Vagina (tissue), 2 donors: ENCODE measurements around the gene ACBD3. TPM values are rescaled to one million over a fixed set of nuclear protein-coding genes. Genes with fewer than 3 reads are reported as not detected.

ENCODE experiments used
- DNase-seq, 2 donors: peaks; one replicate each; pipeline ENCODE4 v3.0.0-alpha.2; 2017; ENCODE audit errors: extremely low spot score in 2 of 2
- H3K27ac ChIP-seq: fragments of 200-600 bp; sonication (generic); one replicate; pipeline ENCODE4 v1.5.1; 2019
- H3K27me3 ChIP-seq: fragments of 200-600 bp; sonication (generic); one replicate; pipeline ENCODE4 v1.5.1; 2019
- H3K36me3 ChIP-seq, 2 donors: fragments of 200-600 bp; sonication (generic); one replicate each; pipeline ENCODE4 v1.5.1; 2017 to 2019
- H3K4me1 ChIP-seq: fragments of 200-600 bp; sonication (generic); one replicate; pipeline ENCODE4 v1.5.1; 2019
- H3K4me3 ChIP-seq, 2 donors: fragments of 200-600 bp; sonication (generic); 1 replicate in 1 of 2; 2 replicates in 1 of 2; pipeline ENCODE4 v1.5.1; 2016 to 2019
- H3K9me3 ChIP-seq: fragments of 200-600 bp; sonication (generic); one replicate; pipeline ENCODE4 v1.5.1; 2019
- POLR2A ChIP-seq, 2 donors: fragments of 450-650 bp; IDR thresholded peaks; one replicate each; pipeline ENCODE4 v1.6.1; 2017; ENCODE audit warnings: antibody characterized with exemption in 2 of 2, mild to moderate bottlenecking in 2 of 2, moderate library complexity in 2 of 2
- POLR2AphosphoS5 ChIP-seq, 2 donors: sonication (generic); formaldehyde crosslinking; IDR thresholded peaks; one replicate each; pipeline ENCODE4 v1.9.0; 2017; ENCODE audit warnings: antibody characterized with exemption in 2 of 2, mild to moderate bottlenecking in 2 of 2, low read depth in 1 of 2; ENCODE audit not compliant: insufficient read depth in 1 of 2
- intact Hi-C: fragments of 100-400 bp; cut with DNase I; formaldehyde crosslinking; loops from one replicate; pipeline ENCODE4 v1.15.1; 2023
- total RNA-seq: library from RNA; depleted of rRNA; stranded (reverse); fragments of >200 nt; gene quantifications from one replicate; pipeline ENCODE4 v1.2.3, GENCODE V29; 2016
- TF ChIP-seq, protein P1 (sequence below), 3 experiments: fragments of 450-650 bp in 2 of 3; fragments of 200-600 bp in 1 of 3; sonication (generic) in 1 of 3; IDR thresholded peaks; one replicate each; pipeline ENCODE4 v1.5.1; 2017 to 2019; ENCODE audit warnings: antibody characterized with exemption in 3 of 3, mild to moderate bottlenecking in 2 of 3, moderate library complexity in 2 of 3

ACBD3 gene
- total RNA-seq, 1 donor from 2014 or later, result 38.1 TPM

DNA sequence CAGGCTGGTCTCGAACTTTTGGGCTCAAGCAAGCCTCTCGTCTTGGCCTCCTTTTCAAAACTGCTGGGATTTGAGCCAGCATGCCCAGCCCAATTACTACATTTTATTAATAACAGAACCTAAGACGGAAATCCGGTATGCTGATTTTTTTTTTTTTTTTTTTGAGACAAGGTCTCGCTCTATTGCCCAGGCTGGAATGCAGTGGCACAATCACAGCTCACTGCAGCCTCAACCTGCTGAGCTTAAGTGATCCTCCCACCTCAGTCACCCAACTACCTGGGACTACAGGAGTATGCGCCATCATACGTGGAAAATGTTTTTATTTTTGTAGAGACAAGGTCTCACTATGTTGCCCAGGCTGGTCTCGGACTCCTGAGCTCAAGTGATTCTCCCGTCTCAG, 20.2 kb downstream of the ACBD3 start:
- no peak for DNase-seq
- no peak overlapping the region for H3K27ac ChIP-seq
- H3K9me3 ChIP-seq, result no peaks in the 10 kb centered on the region
- H3K4me1 ChIP-seq, result no peaks in the 10 kb centered on the region
- H3K27me3 ChIP-seq, result no peaks in the 10 kb centered on the region
- intact Hi-C loops, result no loop called here
- TF ChIP-seq, protein P1, sequence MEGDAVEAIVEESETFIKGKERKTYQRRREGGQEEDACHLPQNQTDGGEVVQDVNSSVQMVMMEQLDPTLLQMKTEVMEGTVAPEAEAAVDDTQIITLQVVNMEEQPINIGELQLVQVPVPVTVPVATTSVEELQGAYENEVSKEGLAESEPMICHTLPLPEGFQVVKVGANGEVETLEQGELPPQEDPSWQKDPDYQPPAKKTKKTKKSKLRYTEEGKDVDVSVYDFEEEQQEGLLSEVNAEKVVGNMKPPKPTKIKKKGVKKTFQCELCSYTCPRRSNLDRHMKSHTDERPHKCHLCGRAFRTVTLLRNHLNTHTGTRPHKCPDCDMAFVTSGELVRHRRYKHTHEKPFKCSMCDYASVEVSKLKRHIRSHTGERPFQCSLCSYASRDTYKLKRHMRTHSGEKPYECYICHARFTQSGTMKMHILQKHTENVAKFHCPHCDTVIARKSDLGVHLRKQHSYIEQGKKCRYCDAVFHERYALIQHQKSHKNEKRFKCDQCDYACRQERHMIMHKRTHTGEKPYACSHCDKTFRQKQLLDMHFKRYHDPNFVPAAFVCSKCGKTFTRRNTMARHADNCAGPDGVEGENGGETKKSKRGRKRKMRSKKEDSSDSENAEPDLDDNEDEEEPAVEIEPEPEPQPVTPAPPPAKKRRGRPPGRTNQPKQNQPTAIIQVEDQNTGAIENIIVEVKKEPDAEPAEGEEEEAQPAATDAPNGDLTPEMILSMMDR (IDR thresholded peaks at IDR 0.05), result no peak
- peaks cover 0 to 42% of the 10 kb centered on the region in 2 donors for H3K36me3 ChIP-seq
- H3K4me3 ChIP-seq, result no peak overlapping the region

DNA sequence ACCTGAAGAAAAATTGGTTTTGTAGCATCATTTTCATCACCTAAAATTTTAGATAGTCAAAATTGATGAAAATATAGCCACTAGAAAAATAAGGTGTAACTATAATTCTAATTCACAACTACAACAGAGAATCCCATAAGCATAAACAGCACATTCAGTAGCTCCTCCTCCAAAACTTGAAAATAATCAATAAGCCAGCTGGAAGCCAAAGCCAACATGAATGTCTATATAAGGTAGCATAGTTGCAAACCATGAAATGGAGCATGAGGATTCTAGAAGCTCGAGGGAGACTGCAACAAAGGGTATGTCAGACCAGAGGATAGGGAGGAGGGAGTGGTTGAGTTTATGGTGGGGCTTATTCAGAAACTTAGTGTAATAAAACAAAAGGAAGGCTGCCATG, 22.4 kb downstream of the ACBD3 start:
- Histone ChIP-seq H3K4me3 (no peak overlapping the region), H3K27me3 (no peaks in the 10 kb centered on the region), H3K36me3 (peaks cover 0 to 61% of the 10 kb centered on the region in 2 donors), H3K4me1 (no peaks in the 10 kb centered on the region), H3K27ac (no peak overlapping the region), H3K9me3 (no peaks in the 10 kb centered on the region)
- no peak for DNase-seq
- intact Hi-C loops, result no loop called here
- TF ChIP-seq, protein P1 (IDR thresholded peaks at IDR 0.05), result no peak
- no peak for TF ChIP-seq POLR2AphosphoS5 (IDR thresholded peaks at IDR 0.05; ENCODE audit: insufficient read depth in 1 of 2, low read depth in 1 of 2)
- no peak for TF ChIP-seq POLR2A (IDR thresholded peaks at IDR 0.05)

DNA sequence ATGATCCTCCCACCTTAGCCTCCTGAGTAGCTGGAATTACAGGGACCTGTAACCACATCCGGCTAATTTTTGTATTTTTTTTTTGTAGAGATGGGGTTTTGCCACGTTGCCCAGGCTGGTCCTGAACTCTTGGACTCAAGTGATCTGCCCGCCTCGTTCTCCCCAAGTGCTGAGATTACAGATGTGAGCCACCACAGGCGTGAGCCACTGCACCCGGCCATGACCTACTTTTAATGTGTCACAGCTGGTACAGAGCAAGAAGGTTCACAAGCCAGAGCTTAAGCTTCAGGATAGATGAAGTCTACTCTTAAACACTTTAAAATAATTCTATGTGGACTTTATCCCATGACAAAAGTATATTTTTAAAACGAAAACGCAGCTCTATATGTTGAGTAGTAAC, 23.6 kb downstream of the ACBD3 start:
- DNase-seq, result no peak
- H3K4me3 ChIP-seq, result no peak overlapping the region
- TF ChIP-seq POLR2A (IDR thresholded peaks at IDR 0.05) (no peak), POLR2AphosphoS5 (IDR thresholded peaks at IDR 0.05; ENCODE audit: insufficient read depth in 1 of 2, low read depth in 1 of 2) (no peak)
- TF ChIP-seq, protein P1 (IDR thresholded peaks at IDR 0.05), result no peak
- no peaks in the 10 kb centered on the region for H3K4me1 ChIP-seq
- intact Hi-C loops, result no loop called here
- H3K27me3 ChIP-seq, result no peaks in the 10 kb centered on the region
- no peak overlapping the region for H3K27ac ChIP-seq
- H3K9me3 ChIP-seq, result no peaks in the 10 kb centered on the region
- H3K36me3 ChIP-seq, result peaks cover 0 to 73% of the 10 kb centered on the region in 2 donors

DNA sequence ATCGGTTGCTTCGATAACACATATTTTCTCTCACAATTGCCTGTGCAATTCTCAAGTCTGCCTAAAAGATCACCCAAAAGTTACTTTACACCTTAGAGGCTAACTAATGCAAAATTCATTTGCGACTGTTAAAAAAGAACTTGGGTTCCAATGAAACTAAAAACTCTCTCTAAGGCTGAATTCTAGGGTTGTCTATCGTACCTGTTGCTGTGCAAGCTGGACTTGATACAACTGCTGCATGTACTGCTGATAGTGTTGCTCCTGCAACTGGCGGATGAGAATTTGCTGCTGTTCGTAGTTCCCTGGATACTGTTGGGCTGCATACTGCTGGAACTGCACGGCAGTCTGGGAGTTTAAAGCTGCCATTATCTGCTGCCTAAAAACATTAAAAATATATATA, 27.6 kb downstream of the ACBD3 start:
- intact Hi-C loops, result no loop called here
- TF ChIP-seq, protein P1 (IDR thresholded peaks at IDR 0.05), result no peak
- TF ChIP-seq POLR2A (IDR thresholded peaks at IDR 0.05), result no peak
- TF ChIP-seq POLR2AphosphoS5 (IDR thresholded peaks at IDR 0.05; ENCODE audit: insufficient read depth in 1 of 2, low read depth in 1 of 2), result no peak
- H3K4me3 ChIP-seq, result no peak overlapping the region
- H3K36me3 ChIP-seq, result peaks cover 0 to 74% of the 10 kb centered on the region in 2 donors
- H3K27me3 ChIP-seq, result no peaks in the 10 kb centered on the region
- H3K4me1 ChIP-seq, result no peaks in the 10 kb centered on the region
- H3K9me3 ChIP-seq, result no peaks in the 10 kb centered on the region
- no peak for DNase-seq
- no peak overlapping the region for H3K27ac ChIP-seq

DNA sequence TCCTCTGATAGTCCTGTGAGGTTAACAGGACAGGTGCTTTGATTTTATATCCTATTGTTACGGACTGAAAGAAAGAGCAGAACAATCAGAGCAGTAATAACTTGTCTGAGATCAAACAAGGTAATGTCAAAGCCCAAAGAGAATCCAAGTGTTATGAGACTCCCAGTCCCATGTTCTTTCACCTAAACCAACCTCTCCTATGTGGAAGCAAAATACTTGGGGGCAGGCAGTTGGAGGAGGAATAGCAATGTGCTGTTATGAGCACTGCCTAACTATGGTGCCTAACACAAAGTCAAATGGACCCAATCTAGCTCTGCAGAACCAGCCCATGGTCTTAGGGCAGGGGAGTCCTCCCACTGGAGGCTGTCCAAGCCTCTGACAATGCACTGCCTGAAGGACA, 28.1 kb downstream of the ACBD3 start:
- no peaks in the 10 kb centered on the region for H3K27me3 ChIP-seq
- H3K4me1 ChIP-seq, result no peaks in the 10 kb centered on the region
- peaks cover 0 to 74% of the 10 kb centered on the region in 2 donors for H3K36me3 ChIP-seq
- H3K9me3 ChIP-seq, result no peaks in the 10 kb centered on the region
- H3K4me3 ChIP-seq, result no peak overlapping the region
- intact Hi-C loops, result no loop called here
- DNase-seq, result no peak
- no peak overlapping the region for H3K27ac ChIP-seq
- TF ChIP-seq POLR2A (IDR thresholded peaks at IDR 0.05), result no peak
- TF ChIP-seq, protein P1 (IDR thresholded peaks at IDR 0.05), result no peak
- TF ChIP-seq POLR2AphosphoS5 (IDR thresholded peaks at IDR 0.05; ENCODE audit: insufficient read depth in 1 of 2, low read depth in 1 of 2), result no peak
